Fibroblast of lung (primary cell): ENCODE results near the gene TMEM72.

Experiments used
- EZH2 ChIP-seq: IDR thresholded peaks from 2 replicates; pipeline ENCODE4 v1.5.1; 2012; ENCODE audit warnings: low read length, control low read depth, mild to moderate bottlenecking; ENCODE audit errors: missing control alignments
- TF ChIP-seq, protein P1 (sequence below), 2 donors: IDR thresholded peaks in 1 of 2; conservative IDR thresholded peaks in 1 of 2; 1 replicate in 1 of 2; 2 replicates in 1 of 2; pipeline ENCODE4 v1.5.1; 2011 to 2012; ENCODE audit warnings: low read length in 2 of 2, control low read depth in 1 of 2, inconsistent platforms in 1 of 2, low read depth in 1 of 2, mild to moderate bottlenecking in 1 of 2

DNA sequence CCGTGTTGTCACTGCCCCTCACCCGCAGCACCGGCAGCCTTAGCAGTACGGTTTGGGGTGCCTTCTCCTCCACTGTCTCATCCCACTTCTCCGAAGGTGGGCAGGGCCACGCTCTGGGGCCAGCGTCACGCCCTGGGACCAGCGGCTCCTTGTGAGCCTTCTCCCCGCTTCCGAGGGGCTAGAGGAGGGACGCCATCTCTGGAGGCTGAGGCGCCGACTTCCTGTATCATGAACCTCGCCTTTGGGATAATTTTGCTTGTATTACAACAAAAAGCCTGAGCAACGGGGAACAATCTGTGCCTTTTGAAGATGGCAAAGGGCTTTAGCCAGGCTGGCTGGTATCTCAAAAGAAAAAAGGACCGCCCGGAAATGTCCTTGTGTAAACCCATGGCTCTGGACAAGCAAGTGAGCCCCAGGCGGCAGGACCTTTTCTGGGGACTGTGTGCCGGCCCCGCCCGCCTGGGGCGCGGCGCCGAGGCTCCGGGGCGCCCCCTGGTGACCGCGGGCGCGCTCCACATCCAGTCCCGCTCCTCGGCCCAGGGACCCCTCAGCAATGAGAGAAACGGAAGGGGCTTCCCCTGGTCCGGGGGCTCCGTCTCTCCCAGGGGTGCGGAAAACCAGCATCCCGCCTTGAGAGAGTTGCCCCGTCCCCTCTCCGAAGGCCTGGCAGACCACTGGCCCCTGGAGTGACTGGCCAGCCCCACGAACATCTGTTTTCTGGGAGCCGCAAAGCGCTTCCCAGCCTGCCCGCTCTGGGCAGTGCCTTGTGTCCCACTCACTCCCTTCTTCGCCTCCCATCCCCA, 63.7 kb downstream of the TMEM72 start:
- TF ChIP-seq, protein P1, sequence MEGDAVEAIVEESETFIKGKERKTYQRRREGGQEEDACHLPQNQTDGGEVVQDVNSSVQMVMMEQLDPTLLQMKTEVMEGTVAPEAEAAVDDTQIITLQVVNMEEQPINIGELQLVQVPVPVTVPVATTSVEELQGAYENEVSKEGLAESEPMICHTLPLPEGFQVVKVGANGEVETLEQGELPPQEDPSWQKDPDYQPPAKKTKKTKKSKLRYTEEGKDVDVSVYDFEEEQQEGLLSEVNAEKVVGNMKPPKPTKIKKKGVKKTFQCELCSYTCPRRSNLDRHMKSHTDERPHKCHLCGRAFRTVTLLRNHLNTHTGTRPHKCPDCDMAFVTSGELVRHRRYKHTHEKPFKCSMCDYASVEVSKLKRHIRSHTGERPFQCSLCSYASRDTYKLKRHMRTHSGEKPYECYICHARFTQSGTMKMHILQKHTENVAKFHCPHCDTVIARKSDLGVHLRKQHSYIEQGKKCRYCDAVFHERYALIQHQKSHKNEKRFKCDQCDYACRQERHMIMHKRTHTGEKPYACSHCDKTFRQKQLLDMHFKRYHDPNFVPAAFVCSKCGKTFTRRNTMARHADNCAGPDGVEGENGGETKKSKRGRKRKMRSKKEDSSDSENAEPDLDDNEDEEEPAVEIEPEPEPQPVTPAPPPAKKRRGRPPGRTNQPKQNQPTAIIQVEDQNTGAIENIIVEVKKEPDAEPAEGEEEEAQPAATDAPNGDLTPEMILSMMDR (conservative IDR thresholded peaks at IDR 0.05 in 1 of 2, IDR thresholded peaks at IDR 0.05 in 1 of 2; ENCODE audit: low read depth in 1 of 2, low read length in 2 of 2), result peak; percentile 52 to 93
- TF ChIP-seq EZH2, result no peak
